Measurements from ENCODE around the gene ZMYND11.

Gene ZMYND11

GRCh38 chr10:201328-201771, 66.1 kb downstream of the ZMYND11 start:
- DNase-seq: no peak

- DNase-seq: no peak
These were observed 73.4 kb downstream of the ZMYND11 start for GRCh38 chr10:208616-209015.

GRCh38 chr10:209357-209756, 74.1 kb downstream of the ZMYND11 start:
- DNase-seq: no peak

- DNase-seq: no peak
These were observed 75.0 kb downstream of the ZMYND11 start for GRCh38 chr10:210297-210696.

- no peak for DNase-seq
These were observed 80.2 kb downstream of the ZMYND11 start for GRCh38 chr10:215444-215843.

GRCh38 chr10:218798-219197, 83.5 kb downstream of the ZMYND11 start:
- DNase-seq: no peak

- DNase-seq: no peak
These were observed 84.6 kb downstream of the ZMYND11 start for GRCh38 chr10:219731-220472.

- no peak for DNase-seq
These were observed 89.3 kb downstream of the ZMYND11 start for GRCh38 chr10:224571-224970.

- DNase-seq: no peak
These were observed 90.8 kb downstream of the ZMYND11 start for GRCh38 chr10:226018-226417.

GRCh38 chr10:227014-227413, 91.8 kb downstream of the ZMYND11 start:
- DNase-seq: no peak

GRCh38 chr10:228366-228765, 93.1 kb downstream of the ZMYND11 start:
- no peak for DNase-seq

- no peak for DNase-seq
These were observed 95.5 kb downstream of the ZMYND11 start for GRCh38 chr10:230758-231157.

- no peak for DNase-seq
These were observed 96.8 kb downstream of the ZMYND11 start for GRCh38 chr10:232061-232460.

- DNase-seq: no peak
These were observed 97.6 kb downstream of the ZMYND11 start for GRCh38 chr10:232878-233277.

- no peak for DNase-seq
These were observed 99.6 kb downstream of the ZMYND11 start for GRCh38 chr10:234708-235406.

GRCh38 chr10:235915-236314, 100.7 kb downstream of the ZMYND11 start:
- DNase-seq: no peak

GRCh38 chr10:239109-239508, 103.9 kb downstream of the ZMYND11 start:
- DNase-seq: no peak

GRCh38 chr10:241451-241850, 106.2 kb downstream of the ZMYND11 start:
- DNase-seq: no peak

- no peak for DNase-seq
These were observed 106.8 kb downstream of the ZMYND11 start for GRCh38 chr10:241966-242643.

- DNase-seq: no peak
These were observed 109.0 kb downstream of the ZMYND11 start for GRCh38 chr10:244227-244626.

- DNase-seq: no peak
These were observed 111.2 kb downstream of the ZMYND11 start for GRCh38 chr10:246431-246830.

- DNase-seq: no peak
These were observed 112.2 kb downstream of the ZMYND11 start for GRCh38 chr10:247480-247879.

GRCh38 chr10:248307-248706, 113.1 kb downstream of the ZMYND11 start:
- no peak for DNase-seq

Measured in femur (tissue), 1 donor.